ENCODE results near the gene DCP1B. TPM values are rescaled to one million over a fixed set of nuclear protein-coding genes. Genes with fewer than 3 reads are reported as not detected.

The DCP1B gene
- total RNA-seq, 3 donors from 2014 or later, result 8.1 to 11.4 (median 9.2) TPM

- Mint-ChIP-seq H3K36me3 (ENCODE audit: insufficient read depth) (peaks cover 1% of the 10 kb centered on the region), H3K27me3 (ENCODE audit: low read depth) (peaks cover 12% of the 10 kb centered on the region), H3K4me1 (ENCODE audit: low read depth) (peaks cover 5% of the 10 kb centered on the region), H3K9me3 (peaks cover 35% of the 10 kb centered on the region), H3K4me3 (peak overlapping the region; percentile 62)
- ATAC-seq (peak in 1 of 2 donors; percentile 48), DNase-seq (no peak)
Observed at GRCh38 chr12:1907652-1908611, 96.3 kb downstream of the DCP1B start.

DNA sequence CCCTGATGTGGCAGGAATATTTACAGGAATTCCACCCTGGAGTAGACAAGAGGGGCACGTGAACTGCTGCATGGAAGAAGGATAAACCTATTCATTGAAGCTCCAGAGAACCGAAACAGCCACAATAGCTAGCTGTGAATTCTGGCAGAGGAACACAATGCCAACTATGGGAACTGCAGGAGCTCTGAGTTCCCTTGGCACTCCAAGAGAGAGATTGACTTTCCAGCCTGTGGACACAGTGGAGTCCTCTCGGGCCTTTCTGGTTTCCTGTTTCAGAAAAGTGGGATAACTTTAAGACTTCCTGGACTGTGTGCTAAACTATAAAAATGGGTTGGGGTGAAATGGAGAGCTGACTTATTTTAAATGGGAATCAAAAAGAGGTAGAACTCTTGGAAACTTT lies 97.7 kb downstream of the DCP1B start:
- Mint-ChIP-seq H3K4me3 (no peak overlapping the region), H3K4me1 (ENCODE audit: low read depth) (peaks cover 5% of the 10 kb centered on the region), H3K9me3 (peaks cover 46% of the 10 kb centered on the region), H3K27me3 (ENCODE audit: low read depth) (peaks cover 14% of the 10 kb centered on the region), H3K36me3 (ENCODE audit: insufficient read depth) (peaks cover 1% of the 10 kb centered on the region)
- DNase-seq (no peak), ATAC-seq (no peak)

DNA sequence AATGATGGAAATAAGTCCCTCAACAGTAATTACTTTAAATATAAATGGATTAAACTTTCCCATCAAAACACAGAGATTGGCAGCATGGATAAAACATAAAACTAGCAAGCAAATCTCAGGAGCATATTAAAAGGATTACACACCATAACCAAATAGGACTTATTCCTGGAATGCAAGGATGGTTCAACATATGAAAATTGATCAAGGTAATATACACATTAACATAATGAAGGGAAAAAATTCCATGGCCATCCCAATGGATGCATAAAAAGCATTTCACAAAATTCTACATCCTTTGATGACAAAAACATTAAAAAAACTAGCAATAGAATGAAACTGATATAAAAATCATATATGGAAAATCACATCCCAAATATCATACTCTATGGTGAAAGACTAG lies 99.4 kb downstream of the DCP1B start:
- Mint-ChIP-seq H3K4me3 (no peak overlapping the region), H3K36me3 (ENCODE audit: insufficient read depth) (peaks cover 1% of the 10 kb centered on the region), H3K27me3 (ENCODE audit: low read depth) (peaks cover 25% of the 10 kb centered on the region)

DNA sequence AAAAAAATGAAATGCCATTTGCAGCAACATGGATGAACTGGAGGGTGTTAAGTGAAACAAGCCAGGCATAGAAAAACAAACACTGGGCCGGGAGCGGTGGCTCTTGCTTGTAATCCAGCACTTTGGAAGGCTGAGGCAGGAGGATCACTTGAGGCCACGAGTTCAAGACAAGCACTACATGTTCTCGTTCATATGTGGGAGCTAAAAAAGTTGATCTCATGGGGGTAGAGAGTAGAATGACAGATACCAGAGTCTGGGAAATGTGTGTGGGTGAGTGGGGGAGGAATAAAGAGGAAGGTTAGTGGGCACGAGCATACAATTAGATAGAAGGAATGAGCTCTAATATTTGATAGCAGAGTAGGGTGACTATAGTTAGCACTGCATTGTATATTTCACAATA lies 107.3 kb downstream of the DCP1B start:
- H3K4me3 Mint-ChIP-seq, result no peak overlapping the region
- ATAC-seq, result no peak
- no peak for DNase-seq
- H3K36me3 Mint-ChIP-seq (ENCODE audit: insufficient read depth), result no peaks in the 10 kb centered on the region
- H3K27me3 Mint-ChIP-seq (ENCODE audit: low read depth), result peaks cover 21% of the 10 kb centered on the region
- no peaks in the 10 kb centered on the region for H3K4me1 Mint-ChIP-seq (ENCODE audit: low read depth)
- peaks cover 15% of the 10 kb centered on the region for H3K9me3 Mint-ChIP-seq

More for the DNA sequence above, 99.4 kb downstream of the DCP1B start:
- H3K9me3 Mint-ChIP-seq, result peaks cover 47% of the 10 kb centered on the region
- no peak for ATAC-seq
- no peak for DNase-seq
- H3K4me1 Mint-ChIP-seq (ENCODE audit: low read depth), result peaks cover 5% of the 10 kb centered on the region

Other genes starting within 250 kb of the DCP1B start
- gene LRTM2, start 183.9 kb downstream of the DCP1B start, total RNA-seq, result under 1 TPM; 0.08 to 0.34 (median 0.27) TPM
- 1 to 10 TPM; 3.4 to 7.1 (median 3.5) TPM for gene CACNA2D4, start 85.8 kb downstream of the DCP1B start, total RNA-seq
- gene CACNA1C, start 48.5 kb upstream of the DCP1B start, total RNA-seq, result under 1 TPM; 0.03 to 0.08 (median 0.03) TPM